Osteoblast (primary cell): ENCODE results near the gene DPYSL4. TPM values are rescaled to one million over a fixed set of nuclear protein-coding genes. Genes with fewer than 3 reads are reported as not detected.

ENCODE experiments used
- DNase-seq: peaks from one replicate; pipeline ENCODE4 v3.0.0; 2011; ENCODE audit warnings: low spot score, mixed read lengths; ENCODE audit not compliant: insufficient read length; ENCODE audit errors: missing footprints
- H2AFZ ChIP-seq: 2 replicates; pipeline ENCODE4 v1.6.0; 2011; ENCODE audit warnings: mild to moderate bottlenecking, low read length
- H3K27ac ChIP-seq: 2 replicates; pipeline ENCODE4 v1.5.1; 2011; ENCODE audit warnings: mild to moderate bottlenecking, low read depth, low read length, moderate library complexity
- H3K27me3 ChIP-seq: 2 replicates; pipeline ENCODE4 v1.6.0; 2012; ENCODE audit warnings: mild to moderate bottlenecking, control low read depth, inconsistent platforms, low read length, moderate library complexity; ENCODE audit not compliant: insufficient read depth
- H3K36me3 ChIP-seq: 2 replicates; pipeline ENCODE4 v1.5.1; 2011; ENCODE audit warnings: mild to moderate bottlenecking, low read length, control low read depth, moderate library complexity; ENCODE audit not compliant: insufficient read depth
- H3K4me1 ChIP-seq: 2 replicates; pipeline ENCODE4 v1.5.1; 2011; ENCODE audit warnings: mild to moderate bottlenecking, low read length, control low read depth, moderate library complexity; ENCODE audit not compliant: insufficient read depth
- H3K4me2 ChIP-seq: 2 replicates; pipeline ENCODE4 v1.6.0; 2011; ENCODE audit warnings: mild to moderate bottlenecking, low read length; ENCODE audit not compliant: insufficient read depth
- H3K4me3 ChIP-seq: fragments of 200-600 bp; sonication (generic); 3 replicates; pipeline ENCODE4 v1.5.1; 2012; ENCODE audit warnings: mild to moderate bottlenecking, low read length, inconsistent platforms; ENCODE audit not compliant: insufficient read depth
- H3K79me2 ChIP-seq: 2 replicates; pipeline ENCODE4 v1.6.0; 2012; ENCODE audit warnings: mild to moderate bottlenecking, low read length, control low read depth, inconsistent platforms; ENCODE audit not compliant: insufficient read depth
- H3K9me3 ChIP-seq: 2 replicates; pipeline ENCODE4 v1.5.1; 2011; ENCODE audit warnings: low read depth, low read length, control low read depth
- H4K20me1 ChIP-seq: 2 replicates; pipeline ENCODE4 v1.6.0; 2012; ENCODE audit warnings: mild to moderate bottlenecking, low read length, control low read depth; ENCODE audit not compliant: insufficient read depth
- CTCF ChIP-seq: IDR thresholded peaks from 2 replicates; pipeline ENCODE4 v1.5.1; 2011; ENCODE audit warnings: mild to moderate bottlenecking, low read depth, low read length, moderate library complexity; ENCODE audit errors: extremely low read depth
- total RNA-seq: library from RNA; depleted of rRNA; stranded (reverse); fragments of >200 nt; gene quantifications from 2 replicates; pipeline ENCODE4 v1.2.3, GENCODE V29; 2012

The DPYSL4 gene
- total RNA-seq, 1 donor, result 0.72 TPM

GRCh38 chr10:132254841-132255240 lies 68.1 kb downstream of the DPYSL4 start:
- Histone ChIP-seq H3K79me2 (no peaks in the 10 kb centered on the region), H3K27ac (no peak overlapping the region), H3K36me3 (no peaks in the 10 kb centered on the region), H3K27me3 (no peaks in the 10 kb centered on the region), H2AFZ (no peak overlapping the region), H3K9me3 (no peaks in the 10 kb centered on the region), H3K4me3 (no peak overlapping the region), H4K20me1 (peaks cover 3% of the 10 kb centered on the region), H3K4me2 (no peak overlapping the region), H3K4me1 (no peaks in the 10 kb centered on the region)
- TF ChIP-seq CTCF, result no peak
- no peak for DNase-seq

Other genes starting within 250 kb of the DPYSL4 start
- 53.0 and 112 TPM in 2 replicates for gene BNIP3, start 205.0 kb upstream of the DPYSL4 start, total RNA-seq
- 0.29 and 0.36 TPM in 2 replicates for gene JAKMIP3, start 121.0 kb upstream of the DPYSL4 start, total RNA-seq
- 12.7 and 14.5 TPM in 2 replicates for gene STK32C, start 121.0 kb downstream of the DPYSL4 start, total RNA-seq
- gene LRRC27, start 145.2 kb downstream of the DPYSL4 start, total RNA-seq, result 11.2 and 13.4 TPM in 2 replicates
- gene PWWP2B, start 210.3 kb downstream of the DPYSL4 start, total RNA-seq, result 15.3 and 18.5 TPM in 2 replicates